ENCODE measurements around the gene FBN1. TPM values are rescaled to one million over a fixed set of nuclear protein-coding genes. Genes with fewer than 3 reads are reported as not detected.
A peak's percentile ranks its signal among the peaks of the same experiment; 100 is the strongest.

The FBN1 gene
- total and polyA plus RNA-seq, 8 donors, result 83.1 to 144 (median 94.0) TPM

DNA sequence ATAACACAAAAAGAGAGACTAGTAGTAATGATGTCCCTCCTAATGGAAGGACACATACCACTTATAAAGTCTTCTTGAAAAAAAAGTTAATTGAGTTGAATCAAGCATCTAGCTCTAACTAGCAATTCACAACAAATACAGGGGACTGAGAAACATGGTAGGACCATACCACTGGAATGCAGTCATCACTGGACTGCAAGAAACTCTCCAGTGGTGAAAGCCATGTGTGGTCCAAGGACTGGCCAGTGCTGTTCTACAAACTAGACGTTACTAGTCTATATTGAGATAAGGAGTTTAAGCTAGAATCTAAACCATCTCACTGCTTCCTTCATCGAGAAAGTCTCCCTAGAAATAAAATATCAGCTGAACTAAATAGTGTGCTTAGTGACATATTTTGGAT is 16.7 kb downstream of the FBN1 start:
- no peak for TF ChIP-seq CTCF (IDR thresholded peaks at IDR 0.05)
- Histone ChIP-seq H3K4me3 (no peak overlapping the region), H3K4me1 (no peaks in the 10 kb centered on the region), H3K9me3 (no peaks in the 10 kb centered on the region), H3K36me3 (no peaks in the 10 kb centered on the region), H3K27ac (no peak overlapping the region), H3K27me3 (no peaks in the 10 kb centered on the region)
- DNase-seq (no peak), ATAC-seq (no peak)
- intact Hi-C loops (cut with DNase I), result no loop called here

GRCh38 chr15:48627260-48627940 is 18.1 kb downstream of the FBN1 start:
- no peaks in the 10 kb centered on the region for H3K27me3 ChIP-seq
- TF ChIP-seq CTCF (IDR thresholded peaks at IDR 0.05), result no peak
- H3K9me3 ChIP-seq, result no peaks in the 10 kb centered on the region
- no peak for DNase-seq
- intact Hi-C loops (cut with DNase I), result no loop called here
- H3K36me3 ChIP-seq, result no peaks in the 10 kb centered on the region
- no peak overlapping the region for H3K27ac ChIP-seq
- H3K4me3 ChIP-seq, result no peak overlapping the region
- peak; percentile 63 for ATAC-seq
- H3K4me1 ChIP-seq, result no peaks in the 10 kb centered on the region

GRCh38 chr15:48625126-48625525 is 20.4 kb downstream of the FBN1 start:
- intact Hi-C loops (cut with DNase I), result no loop called here
- no peak for TF ChIP-seq CTCF (IDR thresholded peaks at IDR 0.05)
- no peaks in the 10 kb centered on the region for H3K27me3 ChIP-seq
- DNase-seq (no peak), ATAC-seq (no peak)
- H3K9me3 ChIP-seq, result no peaks in the 10 kb centered on the region
- H3K27ac ChIP-seq, result no peak overlapping the region
- no peak overlapping the region for H3K4me3 ChIP-seq
- H3K4me1 ChIP-seq, result no peaks in the 10 kb centered on the region
- no peaks in the 10 kb centered on the region for H3K36me3 ChIP-seq

- DNase-seq, result no peak
- no peak overlapping the region for H3K27ac ChIP-seq
- no peak overlapping the region for H3K4me3 ChIP-seq
- H3K27me3 ChIP-seq, result no peaks in the 10 kb centered on the region
- no peak for ATAC-seq
- no peak for TF ChIP-seq CTCF (IDR thresholded peaks at IDR 0.05)
- intact Hi-C loops (cut with DNase I), result no loop called here
- no peaks in the 10 kb centered on the region for H3K9me3 ChIP-seq
- H3K36me3 ChIP-seq, result no peaks in the 10 kb centered on the region
- H3K4me1 ChIP-seq, result no peaks in the 10 kb centered on the region
These were observed 20.8 kb downstream of the FBN1 start for GRCh38 chr15:48624700-48625099.

GRCh38 chr15:48623456-48623855 is 22.1 kb downstream of the FBN1 start:
- Histone ChIP-seq H3K4me3 (no peak overlapping the region), H3K27ac (no peak overlapping the region)

More at GRCh38 chr15:48623456-48623855, 22.1 kb downstream of the FBN1 start:
- ATAC-seq (no peak), DNase-seq (no peak)
- Histone ChIP-seq H3K36me3 (no peaks in the 10 kb centered on the region), H3K4me1 (peaks cover 0 to 5% of the 10 kb centered on the region in 2 donors), H3K27me3 (no peaks in the 10 kb centered on the region), H3K9me3 (no peaks in the 10 kb centered on the region)
- no peak for TF ChIP-seq CTCF (IDR thresholded peaks at IDR 0.05)
- intact Hi-C loops (cut with DNase I), result no loop called here
